GM12801 (cell line): ENCODE results near the gene ABHD1.

Source experiments
- CTCF ChIP-seq: IDR thresholded peaks from one replicate; pipeline ENCODE4 v1.5.1; 2011; ENCODE audit warnings: control low read depth; ENCODE audit not compliant: insufficient read length; ENCODE audit errors: extremely low read depth

The ABHD1 gene

DNA sequence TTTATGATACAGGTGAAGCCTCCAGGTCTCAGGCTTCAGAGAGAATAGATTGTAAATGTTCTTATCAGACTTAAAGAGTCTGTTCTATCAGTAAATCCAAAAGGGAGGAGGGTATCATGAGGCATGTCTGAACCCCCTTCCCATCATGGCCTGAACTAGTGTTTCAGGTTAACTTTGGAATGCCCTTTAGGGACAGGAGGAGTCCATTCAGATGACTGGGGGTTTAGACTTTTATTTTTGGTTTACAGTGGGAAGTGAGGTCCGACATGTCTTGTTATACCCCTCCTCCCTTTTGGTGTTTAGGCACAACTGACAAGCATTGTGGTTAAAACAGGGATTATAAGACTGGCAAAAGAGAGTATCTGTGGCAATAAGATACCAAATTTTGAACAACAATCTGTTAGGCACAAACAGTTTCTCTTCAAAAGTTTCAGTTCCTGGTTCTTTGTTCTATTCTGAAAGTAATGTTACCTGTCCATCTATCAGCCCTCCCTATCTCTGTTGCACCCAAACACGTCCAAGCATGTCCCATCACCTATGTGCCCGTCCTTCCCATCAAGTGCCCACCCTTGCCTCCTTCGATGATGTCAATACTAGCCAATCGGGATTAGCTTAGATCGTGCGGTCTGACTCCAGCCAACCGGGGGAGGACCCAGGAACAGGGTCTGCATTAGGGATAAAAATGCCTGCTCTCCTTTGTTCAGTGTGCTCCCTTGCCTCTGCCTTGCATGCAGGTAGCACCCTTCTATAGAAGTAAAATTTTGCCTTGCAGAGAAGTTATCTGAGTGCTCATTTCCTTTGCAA lies 41.5 kb downstream of the ABHD1 start:
- no peak for TF ChIP-seq CTCF

DNA sequence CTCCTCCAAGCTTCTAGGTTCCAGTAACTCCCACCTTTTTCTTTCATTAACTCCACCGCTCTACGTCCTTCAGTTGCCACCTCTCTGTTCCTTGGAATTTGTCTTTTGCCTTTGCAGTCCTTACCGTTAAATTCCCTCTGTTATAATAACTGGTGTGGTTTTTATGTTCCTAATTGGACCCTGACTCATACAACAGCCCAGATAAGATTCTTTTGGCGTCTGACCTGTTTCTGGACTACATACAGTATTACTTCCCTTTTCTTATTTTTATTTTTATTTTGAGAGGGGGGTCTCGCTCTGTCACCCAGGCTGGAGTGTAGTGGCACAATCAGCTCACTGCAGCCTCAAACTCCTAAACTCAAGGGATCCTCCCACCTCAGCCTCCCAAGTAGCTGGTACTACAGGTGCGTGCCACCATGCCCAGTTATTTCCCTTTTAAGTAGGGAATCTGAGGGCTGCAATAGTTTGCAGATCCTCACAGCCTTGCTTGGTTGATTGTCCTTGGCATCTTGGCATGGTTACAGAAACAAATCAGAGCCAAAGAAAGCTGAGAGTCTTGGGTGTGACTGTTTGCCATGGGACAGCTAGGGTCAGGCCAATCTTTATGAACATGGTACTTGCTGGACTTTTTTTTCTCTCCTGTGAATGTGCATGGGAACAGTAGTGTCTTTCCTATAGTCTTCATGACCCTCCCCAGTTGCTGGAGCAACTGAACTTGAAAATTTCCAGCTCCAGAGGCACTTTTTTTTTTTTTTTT lies 47.1 kb downstream of the ABHD1 start:
- no peak for TF ChIP-seq CTCF

DNA sequence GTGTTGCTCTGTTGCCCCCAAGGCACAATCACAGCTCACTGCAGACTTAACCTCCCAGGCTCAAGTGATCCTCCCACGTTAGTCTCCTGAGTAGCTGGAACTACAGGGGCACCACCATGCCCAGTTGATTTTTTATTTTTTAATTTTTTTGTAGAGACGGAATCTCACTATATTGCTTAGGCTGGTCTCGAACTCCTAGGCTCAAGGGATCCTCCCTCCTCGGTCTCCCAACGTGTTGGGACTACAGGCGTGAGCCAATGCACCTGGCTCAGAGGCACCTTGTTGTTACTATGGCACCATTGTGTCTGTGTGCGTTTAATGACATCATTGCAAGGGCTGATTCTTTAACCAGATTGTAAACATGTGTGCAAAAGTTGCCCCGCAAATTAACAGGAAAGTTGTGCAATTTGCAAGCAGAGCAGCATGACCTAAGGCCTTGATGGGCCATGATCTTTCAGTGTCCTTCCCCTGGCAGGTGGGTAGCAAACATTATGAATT lies 47.8 kb downstream of the ABHD1 start:
- no peak for TF ChIP-seq CTCF

DNA sequence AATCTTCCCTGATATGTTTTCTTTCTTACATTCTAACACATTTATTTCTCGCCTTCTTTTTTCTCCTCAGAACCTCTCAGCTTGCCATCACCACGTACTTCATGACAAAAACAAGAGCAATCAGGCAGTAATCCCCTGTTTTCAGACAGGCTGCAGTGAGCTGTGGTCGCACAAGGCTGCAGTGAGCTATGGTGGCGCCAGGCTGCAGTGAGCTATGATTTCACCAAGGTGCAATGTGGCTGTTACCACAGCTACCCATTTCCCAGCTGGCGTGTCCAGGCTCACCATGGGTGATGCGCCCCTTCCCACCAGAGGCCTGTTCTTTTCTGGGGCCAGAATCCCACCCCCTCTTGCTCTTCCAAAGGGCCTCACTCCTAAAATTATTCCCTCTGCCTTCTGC lies 51.0 kb downstream of the ABHD1 start:
- TF ChIP-seq CTCF: no peak

GRCh38 chr2:27175330-27175729 lies 51.7 kb downstream of the ABHD1 start:
- TF ChIP-seq CTCF: no peak

GRCh38 chr2:27177441-27178351 lies 54.1 kb downstream of the ABHD1 start:
- TF ChIP-seq CTCF: no peak

GRCh38 chr2:27178469-27178868 lies 54.9 kb downstream of the ABHD1 start:
- no peak for TF ChIP-seq CTCF
